GF-D8 (cell line): ENCODE results near the gene TOR2A.

ENCODE experiments used
- DNase-seq: peaks from one replicate; lab custom pipeline; 2025; lab: John Stamatoyannopoulos, UW

TOR2A gene

GRCh38 chr9:127720031-127720864 is 14.8 kb downstream of the TOR2A start:
- no peak for DNase-seq

GRCh38 chr9:127717766-127718165 is 17.3 kb downstream of the TOR2A start:
- no peak for DNase-seq

DNA sequence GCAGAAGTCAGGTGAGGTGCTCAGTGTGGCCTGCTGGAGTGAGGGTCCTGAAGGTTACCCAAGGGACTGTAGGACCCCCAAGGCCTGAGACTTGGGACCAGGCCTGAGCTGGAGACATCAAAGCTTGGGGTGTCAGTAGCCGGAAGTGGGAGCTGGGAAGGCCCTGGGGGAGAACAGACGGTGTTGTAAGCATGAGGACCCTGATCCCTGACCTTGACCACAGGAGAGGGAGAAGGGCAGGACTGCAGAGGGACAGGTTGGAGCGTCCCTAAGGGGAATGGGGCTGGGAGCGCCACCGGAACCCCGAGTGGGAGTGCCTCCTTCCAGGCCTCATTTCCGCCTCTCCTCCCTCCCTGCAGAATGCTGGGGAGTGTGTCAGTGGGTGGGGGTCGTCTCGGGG is 18.7 kb downstream of the TOR2A start:
- no peak for DNase-seq

- peak; percentile 78 for DNase-seq
Measured at GRCh38 chr9:127715470-127716337, 19.4 kb downstream of the TOR2A start, which contains the start of the genes PTRH1 and TTC16. Gene PTRH1, minus strand, starts transcription at chr9:127715663. Its CDS starts 24 bp downstream, at chr9:127715639. Gene TTC16, plus strand, starts transcription at chr9:127716079. Its CDS starts 67 bp downstream, at chr9:127716146.

- no peak for DNase-seq
Measured at GRCh38 chr9:127714951-127715469, 20.1 kb downstream of the TOR2A start.

- no peak for DNase-seq
Measured at GRCh38 chr9:127714020-127714750, 20.9 kb downstream of the TOR2A start.

- no peak for DNase-seq
Measured at GRCh38 chr9:127712867-127713266, 22.2 kb downstream of the TOR2A start.

DNA sequence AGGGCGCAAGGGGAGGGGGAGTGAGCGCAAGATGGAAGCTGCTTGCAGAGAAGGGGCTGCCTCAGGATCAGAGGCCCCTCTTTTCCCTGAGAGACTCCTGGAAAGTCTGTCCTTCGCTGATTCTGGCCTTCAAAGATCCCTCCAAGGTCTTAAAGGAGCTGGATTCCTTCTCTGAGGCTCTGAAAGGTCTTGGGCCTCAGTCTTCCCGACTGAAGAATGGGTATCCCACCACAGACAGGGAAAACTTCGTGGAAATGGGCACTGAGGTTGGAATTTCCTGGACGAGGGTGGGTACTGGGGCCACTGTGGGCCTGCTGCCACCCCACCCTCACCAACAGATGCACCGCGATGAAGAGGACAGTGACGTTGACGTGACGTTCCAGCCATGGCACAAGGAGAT is 22.7 kb downstream of the TOR2A start:
- DNase-seq, result no peak

GRCh38 chr9:127711831-127712274 is 23.2 kb downstream of the TOR2A start:
- no peak for DNase-seq

DNA sequence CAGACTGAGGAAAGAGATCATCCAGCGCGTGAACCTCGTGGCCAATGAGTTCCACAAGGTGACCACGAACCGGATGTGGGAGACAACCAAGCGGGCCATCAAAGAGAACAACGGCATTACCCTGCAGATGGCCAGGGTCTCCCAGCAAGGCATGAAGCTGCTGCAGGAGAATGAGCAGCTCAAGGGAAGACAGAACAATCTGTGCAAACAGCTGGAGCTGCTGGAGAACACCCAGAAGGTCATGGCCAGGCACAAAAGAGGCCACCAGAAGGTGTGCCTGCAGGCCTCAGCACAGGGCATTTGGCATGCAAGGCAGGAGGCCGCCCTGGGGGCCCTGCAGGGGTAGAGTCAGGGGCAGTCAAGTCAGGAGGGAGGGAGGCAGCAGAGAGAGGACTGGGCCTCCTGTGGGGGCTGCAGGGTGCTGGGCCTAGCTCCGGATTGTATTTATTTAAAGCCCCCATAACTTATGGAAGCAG is 23.8 kb downstream of the TOR2A start:
- peak; percentile 51 for DNase-seq

DNA sequence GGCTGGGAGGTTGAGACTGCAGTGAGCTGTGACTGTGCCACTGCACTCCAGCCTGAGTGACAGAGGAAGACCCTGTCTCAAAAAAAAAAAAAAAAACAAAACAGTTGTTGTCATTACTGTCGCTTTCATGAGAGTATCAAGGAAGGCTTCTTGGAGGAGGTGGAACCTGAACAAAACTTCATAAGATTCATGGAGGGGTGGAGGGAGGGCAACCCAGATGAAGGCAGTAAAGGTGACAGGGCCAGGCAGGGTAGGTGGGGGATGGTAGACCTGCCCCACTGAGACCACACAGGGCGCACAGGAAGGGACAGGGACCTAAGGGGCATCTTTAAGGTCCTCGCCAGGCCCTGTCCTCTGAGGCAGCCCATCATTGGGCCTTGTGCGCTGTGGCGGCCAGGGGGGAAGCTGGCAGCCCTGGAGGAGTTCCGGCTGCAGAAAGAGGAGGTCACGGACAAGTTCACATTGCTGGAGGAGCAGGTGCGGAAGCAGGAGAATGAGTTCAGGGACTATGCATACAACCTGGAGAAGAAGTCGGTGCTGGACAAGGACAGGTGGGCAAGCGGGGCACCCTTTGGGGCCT is 24.8 kb downstream of the TOR2A start:
- DNase-seq, result no peak

- DNase-seq, result no peak
Measured at GRCh38 chr9:127708952-127709587, 26.0 kb downstream of the TOR2A start.

- no peak for DNase-seq
Measured at GRCh38 chr9:127707766-127708165, 27.3 kb downstream of the TOR2A start.

DNA sequence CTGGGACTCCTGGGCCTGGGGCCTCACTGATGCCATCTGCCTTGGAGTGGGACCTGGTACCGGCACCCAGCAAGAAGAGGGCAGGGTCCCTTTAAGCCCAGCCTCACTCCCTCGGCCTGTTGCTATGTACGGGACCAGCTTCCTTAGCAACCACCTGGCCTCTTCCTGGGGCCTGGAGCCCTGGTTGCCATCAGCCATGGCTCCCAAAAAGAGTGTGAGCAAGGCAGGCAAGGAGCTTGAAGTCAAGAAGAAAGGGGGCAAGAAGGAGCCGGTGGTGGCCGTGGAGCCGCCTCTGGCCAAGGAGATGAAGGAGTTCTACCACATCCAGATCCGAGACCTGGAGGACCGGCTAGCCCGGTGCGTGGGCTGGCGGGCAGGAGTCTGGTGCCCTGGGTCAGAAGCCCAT is 28.3 kb downstream of the TOR2A start, which contains the start of gene CFAP157:
CFAP157 (plus strand) TSS at position 153 of the 406 bp plus-strand sequence; CDS start at position 197, 44 bp downstream.
- DNase-seq, result no peak

- no peak for DNase-seq
Measured at GRCh38 chr9:127705577-127706379, 29.3 kb downstream of the TOR2A start.

DNA sequence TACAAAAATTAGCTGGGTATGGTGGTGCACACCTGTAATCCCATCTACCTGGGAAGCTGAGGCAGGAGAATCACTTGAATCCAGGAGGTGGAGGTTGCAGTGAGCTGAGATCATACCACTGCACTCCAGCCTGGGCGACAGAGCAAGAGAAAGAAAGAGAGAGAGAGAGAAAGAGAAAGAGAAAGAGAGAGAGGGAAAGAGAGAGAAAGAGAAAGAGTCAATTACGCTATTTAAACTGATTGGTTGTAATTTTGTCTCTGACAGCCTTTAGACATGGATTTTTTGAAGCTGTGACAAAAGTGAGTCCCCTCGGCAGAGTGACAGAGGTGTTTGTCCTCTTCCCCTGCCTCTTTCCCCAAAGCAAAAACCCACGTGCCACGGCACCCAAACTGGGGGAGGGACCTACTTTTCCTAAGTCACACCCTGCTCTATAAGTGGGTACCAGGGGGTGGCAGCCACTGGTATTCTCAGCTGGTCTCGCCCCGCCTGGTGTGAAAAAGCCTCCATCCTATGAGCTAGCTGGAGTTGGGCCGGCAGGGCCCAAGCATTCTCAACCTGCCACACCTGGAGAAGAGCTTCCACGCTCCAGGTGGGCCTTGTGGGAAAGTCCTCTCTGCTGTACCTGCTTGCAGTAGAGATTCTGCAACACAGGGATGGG is 31.7 kb downstream of the TOR2A start:
- no peak for DNase-seq

GRCh38 chr9:127700594-127701255 is 34.4 kb downstream of the TOR2A start:
- DNase-seq, result no peak

- DNase-seq, result no peak
Measured at GRCh38 chr9:127700140-127700539, 35.0 kb downstream of the TOR2A start.
